Trophoblast cell (in vitro differentiated cells and primary cell): ENCODE measurements around the gene RBM18.

ENCODE experiments used
- DNase-seq, 2 donors: peaks; one replicate each; pipeline ENCODE4 v3.0.0-alpha.2; 2016
- H2AFZ ChIP-seq: 2 replicates; pipeline ENCODE4 v1.6.1; 2013; ENCODE audit warnings: low read length, moderate library complexity, mild to moderate bottlenecking; ENCODE audit not compliant: insufficient read depth, poor library complexity
- H2AK5ac ChIP-seq: 2 replicates; pipeline ENCODE4 v1.6.1; 2013; ENCODE audit warnings: mild to moderate bottlenecking, low read length
- H2BK120ac ChIP-seq: 2 replicates; pipeline ENCODE4 v1.6.1; 2013; ENCODE audit warnings: low read length, mild to moderate bottlenecking, moderate library complexity; ENCODE audit not compliant: insufficient read depth, poor library complexity
- H2BK12ac ChIP-seq: 2 replicates; pipeline ENCODE4 v1.6.1; 2013; ENCODE audit warnings: mild to moderate bottlenecking, low read length, moderate library complexity
- H2BK5ac ChIP-seq: 2 replicates; pipeline ENCODE4 v1.6.1; 2013; ENCODE audit warnings: low read length, low read depth, moderate library complexity, mild to moderate bottlenecking; ENCODE audit not compliant: poor library complexity
- H3K14ac ChIP-seq: 2 replicates; pipeline ENCODE4 v1.6.1; 2013; ENCODE audit warnings: mild to moderate bottlenecking, low read length
- H3K18ac ChIP-seq: 2 replicates; pipeline ENCODE4 v1.6.1; 2013; ENCODE audit warnings: mild to moderate bottlenecking, low read length
- H3K23ac ChIP-seq: 2 replicates; pipeline ENCODE4 v1.6.1; 2013; ENCODE audit warnings: low read length
- H3K27ac ChIP-seq: 2 replicates; pipeline ENCODE4 v1.5.1; 2013; ENCODE audit warnings: low read depth, mild to moderate bottlenecking, inconsistent platforms, low read length, moderate library complexity
- H3K27me3 ChIP-seq: 2 replicates; pipeline ENCODE4 v1.6.1; 2013; ENCODE audit warnings: inconsistent platforms, mild to moderate bottlenecking, low read length, moderate library complexity; ENCODE audit not compliant: insufficient read depth
- H3K36me3 ChIP-seq, 2 experiments: 1 replicate in 1 of 2; 2 replicates in 1 of 2; pipeline ENCODE4 v1.6.1; 2013; ENCODE audit warnings: low read length in 2 of 2, mild to moderate bottlenecking in 2 of 2, moderate library complexity in 1 of 2; ENCODE audit not compliant: insufficient read depth in 2 of 2, control insufficient read depth in 1 of 2
- H3K4ac ChIP-seq: 2 replicates; pipeline ENCODE4 v1.6.1; 2013; ENCODE audit warnings: low read depth, mild to moderate bottlenecking, low read length, moderate library complexity
- H3K4me1 ChIP-seq, 2 experiments: 1 replicate in 1 of 2; 2 replicates in 1 of 2; pipeline ENCODE4 v1.6.1; 2013; ENCODE audit warnings: low read length in 2 of 2, mild to moderate bottlenecking in 2 of 2, moderate library complexity in 1 of 2; ENCODE audit not compliant: insufficient read depth in 2 of 2, control insufficient read depth in 1 of 2
- H3K4me2 ChIP-seq: 2 replicates; pipeline ENCODE4 v1.6.1; 2013; ENCODE audit warnings: inconsistent platforms, mild to moderate bottlenecking, low read length, moderate library complexity
- H3K4me3 ChIP-seq: 2 replicates; pipeline ENCODE4 v1.5.1; 2013; ENCODE audit warnings: mild to moderate bottlenecking, low read depth, low read length, inconsistent platforms
- H3K79me1 ChIP-seq: one replicate; pipeline ENCODE4 v1.6.1; 2013; ENCODE audit warnings: low read length
- H3K79me2 ChIP-seq: 2 replicates; pipeline ENCODE4 v1.6.1; 2013; ENCODE audit warnings: low read length, mild to moderate bottlenecking; ENCODE audit not compliant: control insufficient read depth, insufficient read depth, poor library complexity
- H3K9ac ChIP-seq: 2 replicates; pipeline ENCODE4 v1.6.1; 2013; ENCODE audit warnings: mild to moderate bottlenecking, low read length
- H3K9me3 ChIP-seq: 2 replicates; pipeline ENCODE4 v1.6.1; 2013; ENCODE audit warnings: low read depth, mild to moderate bottlenecking, control low read depth, inconsistent platforms, low read length; ENCODE audit not compliant: insufficient read depth
- H4K12ac ChIP-seq: 2 replicates; pipeline ENCODE4 v1.6.1; 2013; ENCODE audit warnings: low read depth, mild to moderate bottlenecking, low read length, moderate library complexity
- H4K8ac ChIP-seq: 2 replicates; pipeline ENCODE4 v1.6.1; 2013; ENCODE audit warnings: low read depth, mild to moderate bottlenecking, low read length, moderate library complexity
- H4K91ac ChIP-seq: one replicate; pipeline ENCODE4 v1.6.1; 2013; ENCODE audit warnings: low read depth, mild to moderate bottlenecking, low read length, moderate library complexity
- WGBS: extraction: QIAGEN DNeasy Blood & Tissue Kit; methylation state at CpG from one replicate; pipeline ENCODE4 v1.1.7; 2013; ENCODE audit warnings: missing lambda C conversion rate; ENCODE audit not compliant: insufficient read length, insufficient coverage; ENCODE audit errors: extremely low coverage; 5-methylcytosine and 5-hydroxymethylcytosine counted together

The RBM18 gene

DNA sequence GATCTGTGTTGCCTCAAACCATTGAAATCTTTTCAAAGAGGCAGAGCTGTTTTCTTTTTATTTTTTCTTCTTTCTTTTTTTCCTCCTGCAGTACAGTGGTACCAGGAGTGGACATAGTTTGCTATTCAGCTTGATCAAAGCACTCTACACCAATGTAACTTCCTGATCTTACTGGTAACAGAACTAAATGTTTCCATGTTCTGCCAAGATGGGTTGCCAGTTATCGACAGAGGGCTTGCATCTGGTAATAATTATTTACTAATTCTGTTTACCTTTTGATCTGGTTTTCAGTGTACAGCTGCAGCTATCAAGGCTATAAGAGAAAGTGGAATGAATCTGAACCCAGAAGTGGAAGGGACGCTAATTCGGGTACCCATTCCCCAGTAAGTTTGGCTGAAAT lies 26.8 kb upstream of the RBM18 start:
- H3K23ac ChIP-seq = no peak overlapping the region
- H3K36me3 ChIP-seq = peaks cover 0 to 15% of the 10 kb centered on the region in 2 experiments
- no peak overlapping the region for H2BK5ac ChIP-seq
- no peak overlapping the region for H4K91ac ChIP-seq
- H2BK120ac ChIP-seq = no peak overlapping the region
- H3K4me3 ChIP-seq = no peak overlapping the region
- no peak overlapping the region for H3K9ac ChIP-seq
- DNase-seq = no peak
- H3K18ac ChIP-seq = no peak overlapping the region
- no peak overlapping the region for H4K8ac ChIP-seq
- H2AK5ac ChIP-seq = no peak overlapping the region
- no peak overlapping the region for H3K4me2 ChIP-seq
- no peak overlapping the region for H2AFZ ChIP-seq
- no peaks in the 10 kb centered on the region for H3K27me3 ChIP-seq
- no CpG with 5 or more reads among the region's 3 CpGs for WGBS
- no peak overlapping the region for H3K14ac ChIP-seq
- H3K9me3 ChIP-seq = no peaks in the 10 kb centered on the region
- no peaks in the 10 kb centered on the region for H3K79me2 ChIP-seq
- no peak overlapping the region for H3K27ac ChIP-seq
- H3K4me1 ChIP-seq = no peaks in the 10 kb centered on the region
- H3K4ac ChIP-seq = no peak overlapping the region
- H3K79me1 ChIP-seq = no peaks in the 10 kb centered on the region
- no peak overlapping the region for H4K12ac ChIP-seq
- no peak overlapping the region for H2BK12ac ChIP-seq

DNA sequence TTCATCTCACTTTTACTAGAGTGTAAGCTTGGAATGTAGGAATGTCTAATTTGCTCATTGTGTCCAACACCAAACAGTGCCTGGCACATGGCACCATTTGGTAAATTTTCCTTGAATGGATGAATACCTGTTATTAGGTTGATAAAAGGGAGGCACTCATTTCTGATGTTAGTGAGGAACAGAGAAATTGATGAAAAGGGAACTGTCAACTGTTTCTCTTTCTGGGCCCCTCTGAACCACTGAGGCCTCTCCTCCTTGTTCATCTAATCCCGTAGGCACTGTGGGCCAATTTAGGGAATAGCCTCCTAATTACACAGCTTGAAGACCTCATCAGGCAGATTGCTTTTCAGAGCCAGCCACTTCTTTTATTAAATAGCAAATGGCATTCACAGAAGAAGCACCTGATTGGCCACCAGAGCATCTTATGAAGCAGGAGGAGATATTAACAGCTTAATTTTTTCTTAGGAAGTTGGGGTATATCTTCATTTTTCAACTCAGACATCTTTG lies 22.6 kb upstream of the RBM18 start:
- Histone ChIP-seq H3K9me3 (no peaks in the 10 kb centered on the region), H3K4me1 (no peaks in the 10 kb centered on the region), H3K23ac (no peak overlapping the region), H3K36me3 (peaks cover 2 to 23% of the 10 kb centered on the region in 2 experiments), H2BK12ac (no peak overlapping the region), H2AK5ac (no peak overlapping the region), H3K4me2 (no peak overlapping the region), H3K14ac (no peak overlapping the region), H3K18ac (no peak overlapping the region), H2BK5ac (no peak overlapping the region), H3K9ac (no peak overlapping the region), H4K12ac (no peak overlapping the region), H3K27me3 (no peaks in the 10 kb centered on the region), H2AFZ (no peak overlapping the region), H3K79me2 (no peaks in the 10 kb centered on the region), H4K8ac (no peak overlapping the region), H3K27ac (no peak overlapping the region), H2BK120ac (no peak overlapping the region), H3K79me1 (no peaks in the 10 kb centered on the region), H3K4me3 (no peak overlapping the region), H3K4ac (no peak overlapping the region), H4K91ac (no peak overlapping the region)
- DNase-seq = no peak
- no CpG with 5 or more reads among the region's 1 CpG for WGBS

DNA sequence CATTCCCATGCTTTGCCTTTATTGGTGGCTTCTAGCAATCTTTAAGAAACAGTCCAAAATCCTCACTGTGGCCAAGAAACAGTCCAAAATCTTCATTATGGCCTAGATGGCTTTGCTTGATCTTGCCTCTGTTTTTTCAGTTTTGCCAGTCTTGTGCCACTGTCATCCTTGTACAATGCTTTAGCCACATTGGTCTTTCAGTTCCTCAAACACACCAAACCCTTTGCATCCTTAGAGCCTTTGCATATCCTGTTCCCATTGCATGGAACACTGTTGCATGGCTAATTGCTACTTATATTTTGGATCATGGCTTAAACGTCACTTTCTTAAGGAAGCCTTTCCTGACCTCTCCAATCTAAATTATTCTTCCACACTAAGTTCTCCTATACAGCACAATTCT lies 22.1 kb upstream of the RBM18 start:
- Histone ChIP-seq H3K9ac (no peak overlapping the region), H3K36me3 (peaks cover 2 to 22% of the 10 kb centered on the region in 2 experiments), H3K9me3 (no peaks in the 10 kb centered on the region), H3K4me2 (no peak overlapping the region), H4K12ac (no peak overlapping the region), H3K23ac (no peak overlapping the region), H4K91ac (no peak overlapping the region), H3K4ac (no peak overlapping the region), H2BK120ac (no peak overlapping the region), H3K27ac (no peak overlapping the region), H3K18ac (no peak overlapping the region), H2AFZ (no peak overlapping the region), H2BK5ac (no peak overlapping the region), H3K79me2 (no peaks in the 10 kb centered on the region), H3K27me3 (no peaks in the 10 kb centered on the region), H3K14ac (no peak overlapping the region), H2BK12ac (no peak overlapping the region), H3K4me3 (no peak overlapping the region), H4K8ac (no peak overlapping the region), H3K4me1 (no peaks in the 10 kb centered on the region), H2AK5ac (no peak overlapping the region), H3K79me1 (no peaks in the 10 kb centered on the region)
- WGBS = no CpG with 5 or more reads among the region's 1 CpG
- no peak for DNase-seq

DNA sequence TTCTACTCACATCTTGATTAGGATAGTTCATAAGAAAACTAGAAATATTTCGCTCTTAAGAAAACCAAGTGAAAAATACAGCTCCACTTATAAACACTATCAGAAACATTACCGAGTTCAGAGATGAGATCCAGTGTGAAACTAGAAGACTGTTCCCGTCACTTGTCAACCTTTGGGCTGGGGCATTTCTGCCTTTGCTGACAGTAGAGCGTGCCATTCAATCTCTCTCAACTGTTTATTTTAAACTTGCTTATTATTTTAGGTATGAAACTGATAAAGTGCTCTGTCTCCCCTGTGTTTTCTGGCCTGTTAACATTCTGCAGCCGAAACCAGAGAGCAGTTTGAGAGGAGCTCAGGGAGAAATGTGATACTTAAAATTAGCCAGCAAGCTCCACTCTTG lies 16.7 kb upstream of the RBM18 start:
- no peak overlapping the region for H4K12ac ChIP-seq
- no peak overlapping the region for H3K18ac ChIP-seq
- H3K4me1 ChIP-seq = no peaks in the 10 kb centered on the region
- H3K4ac ChIP-seq = no peak overlapping the region
- H3K4me3 ChIP-seq = no peak overlapping the region
- no peak overlapping the region for H2BK5ac ChIP-seq
- H3K27me3 ChIP-seq = no peaks in the 10 kb centered on the region
- H3K79me1 ChIP-seq = no peaks in the 10 kb centered on the region
- no peak overlapping the region for H3K9ac ChIP-seq
- H3K23ac ChIP-seq = no peak overlapping the region
- WGBS = no CpG with 5 or more reads among the region's 5 CpGs
- H3K4me2 ChIP-seq = no peak overlapping the region
- H2BK12ac ChIP-seq = no peak overlapping the region
- H4K8ac ChIP-seq = no peak overlapping the region
- H3K14ac ChIP-seq = no peak overlapping the region
- H2BK120ac ChIP-seq = no peak overlapping the region
- no peak overlapping the region for H2AFZ ChIP-seq
- peaks cover 7 to 16% of the 10 kb centered on the region in 2 experiments for H3K36me3 ChIP-seq
- H4K91ac ChIP-seq = no peak overlapping the region
- no peak for DNase-seq
- no peaks in the 10 kb centered on the region for H3K79me2 ChIP-seq
- no peak overlapping the region for H3K27ac ChIP-seq
- H2AK5ac ChIP-seq = no peak overlapping the region
- peaks cover 3% of the 10 kb centered on the region for H3K9me3 ChIP-seq
